HK-2 (cell line): Measurements from ENCODE around the gene CHMP5.
A peak's percentile ranks its signal among the peaks of the same experiment; 100 is the strongest.

Experiments used
- DNase-seq: peaks from one replicate; pipeline ENCODE4 v3.0.0-alpha.2; 2018; ENCODE audit not compliant: unreplicated experiment

The CHMP5 gene

DNA sequence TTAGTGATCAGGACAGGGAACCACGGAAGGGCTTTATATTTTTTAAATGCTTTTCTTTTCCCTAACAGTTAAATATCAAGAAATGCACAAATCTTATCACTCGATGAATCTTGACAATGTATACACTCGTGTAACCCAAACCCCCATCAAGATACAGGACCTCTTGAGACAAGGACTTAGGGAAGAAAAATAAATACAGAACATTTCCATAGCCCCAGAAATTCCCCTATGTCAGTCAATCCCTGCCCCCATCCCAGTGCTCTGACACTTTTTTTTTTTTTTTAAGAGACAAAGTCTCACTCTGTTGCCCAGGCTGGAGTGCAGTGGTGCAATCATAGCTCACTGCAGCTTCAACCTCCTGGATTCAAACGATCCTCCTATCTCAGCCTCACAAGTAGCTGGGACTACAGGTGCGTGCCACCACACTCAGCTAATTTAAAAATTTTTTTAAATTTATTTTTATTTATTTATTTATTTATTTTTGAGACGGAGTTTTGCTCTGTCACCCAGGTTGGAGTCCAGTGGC is 22.2 kb upstream of the CHMP5 start:
- no peak for DNase-seq

DNA sequence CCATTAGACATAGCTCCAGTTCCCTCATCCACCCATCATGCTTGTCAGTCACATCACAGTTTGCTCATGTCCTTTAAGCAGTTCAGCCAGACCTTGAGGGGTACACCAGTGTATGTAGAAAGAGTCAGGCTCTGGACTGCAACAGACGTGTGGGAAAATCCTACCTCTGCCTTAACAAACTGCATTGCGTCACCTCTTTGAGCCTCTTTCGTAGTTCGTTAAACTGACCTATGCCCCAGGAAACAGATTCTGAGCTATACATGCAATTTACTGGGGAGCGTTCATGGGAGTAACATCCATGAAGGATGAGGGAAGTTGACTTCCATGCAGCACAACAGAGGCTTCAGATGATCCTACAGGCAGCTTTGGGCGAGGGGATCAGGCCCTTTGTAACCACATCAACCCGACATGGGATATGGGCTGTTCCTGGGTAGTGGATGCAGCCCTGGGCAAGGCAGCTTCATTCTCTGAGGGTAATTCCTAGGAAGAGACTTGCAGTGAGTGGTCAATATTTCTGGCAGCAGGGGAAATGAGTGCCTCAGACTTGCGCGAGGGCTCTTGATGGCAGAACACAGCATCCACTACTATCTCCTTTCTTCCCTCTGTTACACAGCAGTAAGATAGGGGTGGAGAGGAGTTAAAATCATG is 20.6 kb upstream of the CHMP5 start:
- no peak for DNase-seq

- no peak for DNase-seq
Measured at GRCh38 chr9:33245341-33245740, 19.5 kb upstream of the CHMP5 start.

DNA sequence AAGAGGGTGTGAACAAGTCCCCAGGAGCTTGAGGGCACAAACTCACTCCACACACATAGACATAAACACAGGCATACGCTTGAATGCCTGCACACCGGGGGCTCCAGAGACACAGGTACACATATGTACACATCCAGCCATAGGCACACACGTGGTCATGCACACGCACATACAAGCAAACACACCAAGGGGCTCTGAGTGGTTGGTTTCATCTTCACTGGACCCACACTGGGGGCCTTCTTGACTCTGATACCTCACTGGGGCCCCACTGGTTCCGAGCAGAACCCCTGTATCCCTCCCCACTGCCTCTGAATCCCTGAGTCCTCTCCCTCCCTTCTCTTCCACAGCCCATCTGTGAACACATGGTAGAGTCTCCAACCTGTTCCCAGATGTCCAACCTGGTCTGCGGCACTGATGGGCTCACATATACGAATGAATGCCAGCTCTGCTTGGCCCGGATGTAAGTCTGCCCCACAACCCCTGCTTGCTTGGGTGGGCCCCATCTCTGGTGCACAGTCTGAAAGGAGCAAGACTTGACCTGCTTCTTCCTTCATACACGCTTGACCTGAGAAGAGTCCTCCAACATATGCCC is 18.5 kb upstream of the CHMP5 start:
- DNase-seq: no peak

DNA sequence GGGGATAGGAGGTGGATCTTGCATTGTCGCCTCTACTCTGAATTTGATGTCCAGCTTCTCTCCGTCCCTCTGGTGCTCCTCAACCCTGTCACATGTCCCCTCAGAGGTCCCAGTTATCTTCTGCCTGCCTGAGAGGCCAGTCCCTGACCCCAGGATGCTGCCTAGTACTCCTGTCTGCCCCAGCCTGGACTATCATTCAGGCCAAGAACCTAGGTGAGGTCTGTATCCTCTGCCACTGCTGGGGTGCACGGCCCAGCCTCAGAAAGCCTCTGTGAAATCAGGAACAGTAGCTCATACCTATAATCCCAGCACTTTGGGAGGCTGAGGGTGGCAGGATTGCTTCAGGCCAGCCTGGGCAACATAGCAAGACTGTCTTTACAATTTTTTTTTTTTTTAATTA is 16.2 kb upstream of the CHMP5 start:
- no peak for DNase-seq

GRCh38 chr9:33249087-33249658 is 15.7 kb upstream of the CHMP5 start:
- no peak for DNase-seq

DNA sequence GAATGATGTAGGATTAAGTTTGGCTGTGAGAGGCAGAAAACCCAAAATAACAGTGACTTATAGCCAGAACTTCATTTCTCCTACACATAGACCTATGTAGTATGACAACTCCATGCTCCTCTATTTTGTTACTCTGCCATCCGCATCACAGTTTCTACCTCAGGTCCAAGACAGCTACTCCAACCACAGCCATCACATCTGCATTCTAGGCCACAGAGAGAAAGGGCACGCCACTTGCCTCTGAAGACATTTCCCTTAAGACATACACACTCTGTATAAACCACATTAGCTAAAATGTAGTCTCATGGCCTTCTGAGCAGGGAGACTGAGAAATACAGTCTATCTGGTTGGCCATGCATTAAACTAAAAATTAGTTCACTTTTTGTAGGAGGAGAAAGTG is 14.9 kb upstream of the CHMP5 start:
- no peak for DNase-seq

- DNase-seq: no peak
Measured at GRCh38 chr9:33250458-33250995, 14.3 kb upstream of the CHMP5 start.

- no peak for DNase-seq
Measured at GRCh38 chr9:33254211-33254610, 10.6 kb upstream of the CHMP5 start.

- no peak for DNase-seq
Measured at GRCh38 chr9:33255014-33255413, 9.8 kb upstream of the CHMP5 start.

GRCh38 chr9:33255471-33255870 is 9.4 kb upstream of the CHMP5 start:
- no peak for DNase-seq

DNA sequence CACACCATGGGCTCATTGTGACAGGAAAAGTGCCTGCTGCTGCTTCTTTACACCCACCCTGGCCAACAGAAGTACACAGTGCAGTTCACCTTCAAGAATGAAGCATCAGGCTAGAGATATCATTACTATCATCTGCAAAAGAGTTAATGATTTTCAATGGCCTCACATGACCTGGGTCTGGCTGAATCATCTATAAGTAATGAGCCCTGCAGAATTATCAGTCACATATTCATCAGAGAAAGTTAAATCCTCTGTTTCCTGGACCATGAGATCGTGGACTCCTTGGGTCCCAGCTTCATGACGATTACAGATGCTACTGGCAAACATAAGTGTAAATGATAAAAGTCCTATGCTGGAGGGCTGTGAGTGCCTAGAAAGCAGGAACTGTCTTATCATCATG is 8.6 kb upstream of the CHMP5 start:
- DNase-seq: no peak

DNA sequence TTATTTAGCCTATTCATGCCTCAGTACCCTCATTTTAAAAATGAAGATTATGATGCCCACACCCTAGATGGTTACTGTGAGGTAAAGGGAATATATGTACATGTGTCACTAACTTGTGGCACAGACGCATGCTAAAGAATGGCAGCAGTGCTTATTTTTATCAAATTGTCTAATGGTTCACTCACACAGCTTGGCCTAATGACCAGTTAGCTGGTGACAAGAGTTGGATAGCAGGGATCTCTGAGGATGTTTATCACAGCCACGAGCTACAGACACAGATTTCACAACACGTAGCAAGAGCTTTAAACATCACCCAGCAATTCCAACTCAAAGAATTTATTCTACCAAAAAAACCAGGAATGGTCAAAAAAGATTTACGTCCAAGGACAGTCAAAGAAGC is 7.6 kb upstream of the CHMP5 start:
- DNase-seq: no peak

DNA sequence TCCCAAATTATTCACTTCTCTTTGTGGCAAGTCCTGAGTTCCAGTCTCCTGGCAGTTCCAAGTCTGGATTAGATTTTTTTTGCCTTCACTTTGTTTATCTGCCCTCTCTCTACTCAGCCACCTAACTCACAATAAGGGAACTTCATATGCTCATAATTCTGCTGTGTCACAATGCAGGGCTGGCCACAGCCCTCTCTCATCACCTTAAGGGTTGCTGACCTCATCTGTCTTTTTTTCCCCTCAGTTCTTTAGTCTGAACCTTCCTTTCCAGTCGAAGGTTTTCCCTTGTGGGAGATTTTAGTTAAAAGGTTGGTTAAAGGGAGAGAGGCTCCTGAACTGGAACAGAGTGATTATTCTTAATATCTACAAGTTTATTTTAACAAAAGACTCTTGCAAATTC is 4.5 kb upstream of the CHMP5 start:
- DNase-seq: no peak

DNA sequence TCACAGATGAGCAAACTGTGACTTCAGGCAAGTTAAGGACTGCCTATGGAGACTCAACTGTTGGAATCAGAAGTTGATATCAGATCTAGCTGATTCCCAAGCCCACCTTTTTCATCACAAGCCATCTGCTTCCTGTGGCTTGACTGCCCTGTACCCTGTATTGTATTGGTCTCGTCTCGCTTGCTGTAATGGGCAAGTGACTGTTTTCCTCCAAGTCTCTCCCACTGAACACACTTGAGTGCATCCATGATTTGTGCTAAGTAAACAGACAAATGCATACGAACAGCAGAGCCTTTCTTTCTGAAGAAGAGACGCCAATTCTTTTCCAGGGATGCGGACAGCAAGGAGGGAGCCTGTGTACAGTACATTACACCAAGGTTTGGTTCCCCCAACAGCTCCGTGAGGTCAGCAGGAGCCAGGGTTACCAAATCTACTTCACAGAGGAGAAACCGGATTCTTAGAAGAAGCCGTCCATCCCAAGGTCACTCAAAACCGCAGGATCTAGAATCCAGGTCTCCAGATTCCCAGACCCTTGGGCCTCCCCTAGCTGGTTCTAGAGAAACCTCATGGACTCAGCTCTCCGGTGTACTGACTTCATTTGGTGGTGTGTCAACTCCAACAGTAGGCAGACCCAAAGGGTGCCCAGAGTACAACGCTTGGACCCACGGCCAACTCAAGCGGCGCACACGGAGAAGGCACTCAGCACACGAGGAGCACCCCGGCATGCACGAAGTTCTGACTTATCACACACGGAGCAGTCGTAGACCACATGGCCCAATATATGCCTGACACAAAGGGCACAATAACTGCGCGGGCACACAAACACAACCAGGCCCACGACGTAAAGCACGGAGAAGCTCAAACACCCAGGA is 1.5 kb upstream of the CHMP5 start:
- DNase-seq: peak; percentile 13

- peak; percentile 10 for DNase-seq
Measured at GRCh38 chr9:33264003-33264472, 811 bp upstream of the CHMP5 start.

- no peak for DNase-seq
Measured at GRCh38 chr9:33265211-33265865, 489 bp downstream of the CHMP5 start.

- no peak for DNase-seq
Measured at GRCh38 chr9:33267151-33267767, 2.4 kb downstream of the CHMP5 start.

GRCh38 chr9:33270146-33270545 is 5.3 kb downstream of the CHMP5 start:
- no peak for DNase-seq

GRCh38 chr9:33272061-33272460 is 7.2 kb downstream of the CHMP5 start:
- DNase-seq: no peak
